ENCODE measurements around the gene TMEM235.

TMEM235 gene

GRCh38 chr17:78255953-78256706 is 24.7 kb downstream of the TMEM235 start:
- no peak for ATAC-seq

- ATAC-seq: no peak
These were observed 25.5 kb downstream of the TMEM235 start for GRCh38 chr17:78256707-78257591.

- peak; percentile 10 to 11 for ATAC-seq
These were observed 26.4 kb downstream of the TMEM235 start for GRCh38 chr17:78257810-78258322.

GRCh38 chr17:78258323-78259191 is 27.1 kb downstream of the TMEM235 start:
- ATAC-seq: peak; percentile 64 to 69

- ATAC-seq: no peak
These were observed 27.7 kb downstream of the TMEM235 start for GRCh38 chr17:78259192-78259554.

GRCh38 chr17:78263063-78263735 is 31.8 kb downstream of the TMEM235 start:
- peak in 1 of 2 donors; percentile 19 for ATAC-seq

- no peak for ATAC-seq
These were observed 32.4 kb downstream of the TMEM235 start for GRCh38 chr17:78263736-78264340.

GRCh38 chr17:78264590-78264989 is 33.2 kb downstream of the TMEM235 start:
- no peak for ATAC-seq

GRCh38 chr17:78265121-78265520 is 33.7 kb downstream of the TMEM235 start:
- no peak for ATAC-seq

GRCh38 chr17:78266231-78266631 is 34.8 kb downstream of the TMEM235 start:
- no peak for ATAC-seq

- ATAC-seq: no peak
These were observed 35.3 kb downstream of the TMEM235 start for GRCh38 chr17:78266771-78267170.

GRCh38 chr17:78267253-78268073 is 36.0 kb downstream of the TMEM235 start:
- no peak for ATAC-seq

- ATAC-seq: no peak
These were observed 36.9 kb downstream of the TMEM235 start for GRCh38 chr17:78268191-78268874.

- ATAC-seq: no peak
These were observed 37.8 kb downstream of the TMEM235 start for GRCh38 chr17:78268951-78269905.

- ATAC-seq: no peak
These were observed 38.5 kb downstream of the TMEM235 start for GRCh38 chr17:78269955-78270381.

GRCh38 chr17:78271419-78272170 is 40.2 kb downstream of the TMEM235 start:
- ATAC-seq: no peak

- ATAC-seq: peak; percentile 80 to 83
These were observed 40.9 kb downstream of the TMEM235 start for GRCh38 chr17:78272181-78272913.

All from activated CD4-positive, CD25-positive, alpha-beta regulatory T cell treated with anti-CD3 and anti-CD28 coated beads, Interleukin-2, amount 50 U/mL, for 24 hours (primary cell).